ENCODE measurements around the gene HOXC9. TPM values are rescaled to one million over a fixed set of nuclear protein-coding genes. Genes with fewer than 3 reads are reported as not detected.

Gene HOXC9
- polyA plus RNA-seq, 2 of the 4 experiments (the other 2 are of a cell fraction): 5.2 to 6.6 TPM

GRCh38 chr12:54008260-54008552, 8.2 kb downstream of the HOXC9 start (continued):
- TF ChIP-seq BHLHE40 (IDR thresholded peaks at IDR 0.05; ENCODE audit: low read depth, low read length): no peak
- no peak for TF ChIP-seq TFCP2L1 (CRISPR knock-in tag; IDR thresholded peaks at IDR 0.05)
- TF ChIP-seq BCL3 (IDR thresholded peaks at IDR 0.05): no peak
- TF ChIP-seq NFE2L2 (conservative IDR thresholded peaks at IDR 0.05; ENCODE audit: low read length): no peak
- TF ChIP-seq JUNB (IDR thresholded peaks at IDR 0.05): no peak
- TF ChIP-seq EHF (CRISPR knock-in tag; IDR thresholded peaks at IDR 0.05): no peak

GRCh38 chr12:54009171-54010052, 9.5 kb downstream of the HOXC9 start:
- ATAC-seq (peak; percentile 47 to 60; a peak in 5 of 6 replicates), FAIRE-seq (no peak), DNase-seq (ENCODE audit: low read depth in 1 of 2, low spot score in 1 of 2) (peak in 1 of 2 experiments; percentile 53)
- peak overlapping the region; percentile 54 for H3K4me3 ChIP-seq
- CTCF ChIA-PET: interaction anchor here (1.0 to 28.7 kb wide), 21 partner anchors 8 to 1818 kb away, joined by 3 to 1074 read pairs (median 5); partner anchors contain the start of genes HOXC10, HOXC13, HOXC4 and HOXC5
- no peaks in the 10 kb centered on the region for H3K9me3 ChIP-seq
- POLR2A ChIA-PET: interaction anchor here (0.7 to 2.3 kb wide), 14 partner anchors 8 to 210 kb away, joined by 3 to 40 read pairs (median 5); partner anchors contain the start of genes HOXC5, HOXC9 and SMUG1
- peak overlapping the region; percentile 76 to 97 for H3K27ac ChIP-seq
- H3K4me2 ChIP-seq: peak overlapping the region; percentile 87
- H3K4me1 ChIP-seq: peaks cover 48% of the 10 kb centered on the region
- 15% methylated on average over 42 of the region's 51 CpGs for WGBS (ENCODE audit: missing lambda C conversion rate)
- TF ChIP-seq CBX2 (IDR thresholded peaks at IDR 0.05; ENCODE audit: borderline replicate concordance, low read depth) (no peak), FOSB (CRISPR knock-in tag; IDR thresholded peaks at IDR 0.05) (no peak), MAFK (IDR thresholded peaks at IDR 0.05; ENCODE audit: partially characterized antibody) (no peak), BHLHE40 (IDR thresholded peaks at IDR 0.05; ENCODE audit: low read depth, low read length) (no peak), NR3C1 (IDR thresholded peaks at IDR 0.05) (no peak), REST (IDR thresholded peaks at IDR 0.05) (no peak), MAX (IDR thresholded peaks at IDR 0.05) (peak; percentile 71; the same call in 1 of the 2 replicates), MYC (IDR thresholded peaks at IDR 0.05; ENCODE audit: borderline replicate concordance, low read length) (0 out of 2 replicates have a peak, but pooled peaks have one; percentile 24), CHD4 (IDR thresholded peaks at IDR 0.05; ENCODE audit: borderline replicate concordance) (no peak), USF2 (IDR thresholded peaks at IDR 0.05) (no peak), ESRRA (IDR thresholded peaks at IDR 0.05; ENCODE audit: borderline replicate concordance, low read length) (no peak), ZFP36 (IDR thresholded peaks at IDR 0.05; ENCODE audit: borderline replicate concordance, partially characterized antibody) (no peak), POLR2A (IDR thresholded peaks at IDR 0.05; ENCODE audit: low read length) (no peak), HOXB5 (CRISPR knock-in tag; IDR thresholded peaks at IDR 0.05) (no peak), CEBPB (IDR thresholded peaks at IDR 0.05) (peak in 1 of 2 experiments; percentile 34; a peak in 1 of 4 replicates), CBX8 (IDR thresholded peaks at IDR 0.05) (no peak), E2F6 (IDR thresholded peaks at IDR 0.05; ENCODE audit: borderline replicate concordance, low read depth) (peak; percentile 82), TP53 (CRISPR knock-in tag; IDR thresholded peaks at IDR 0.05) (no peak), RCOR1 (IDR thresholded peaks at IDR 0.05; ENCODE audit: low read depth, low read length) (no peak), KDM5A (IDR thresholded peaks at IDR 0.05) (no peak), SMC3 (IDR thresholded peaks at IDR 0.05) (no peak), RNF2 (IDR thresholded peaks at IDR 0.05; ENCODE audit: borderline replicate concordance, low read depth) (no peak), FOXS1 (CRISPR knock-in tag; IDR thresholded peaks at IDR 0.05) (no peak), RAD21 (conservative IDR thresholded peaks at IDR 0.05 in 1 of 2, IDR thresholded peaks at IDR 0.05 in 1 of 2) (no peak), CHD2 (IDR thresholded peaks at IDR 0.05; ENCODE audit: low read length, partially characterized antibody) (no peak), EP300 (IDR thresholded peaks at IDR 0.05) (no peak), FOSL2 (IDR thresholded peaks at IDR 0.05) (no peak), FOSL2 (CRISPR knock-in tag; IDR thresholded peaks at IDR 0.05) (no peak)
